Endothelial cell (in vitro differentiated cells): ENCODE data around the gene CAPN15. TPM values are rescaled to one million over a fixed set of nuclear protein-coding genes. Genes with fewer than 3 reads are reported as not detected.

Experiments used
- DNase-seq: peaks from one replicate; pipeline ENCODE4 v3.0.0; 2021; ENCODE audit warnings: low spot score
- H3K27ac Mint-ChIP-seq: one replicate; pipeline ENCODE4 v1.8.0; 2021; ENCODE audit warnings: mixed read lengths, inconsistent platforms; ENCODE audit not compliant: unreplicated experiment
- H3K27me3 Mint-ChIP-seq: one replicate; pipeline ENCODE4 v1.8.0; 2021; ENCODE audit warnings: mild to moderate bottlenecking, moderate library complexity, mixed read lengths, inconsistent platforms; ENCODE audit not compliant: unreplicated experiment
- H3K36me3 Mint-ChIP-seq: one replicate; pipeline ENCODE4 v1.8.0; 2021; ENCODE audit warnings: mild to moderate bottlenecking, low read depth, mixed read lengths, inconsistent platforms; ENCODE audit not compliant: unreplicated experiment
- H3K4me1 Mint-ChIP-seq: one replicate; pipeline ENCODE4 v1.8.0; 2021; ENCODE audit warnings: mild to moderate bottlenecking, mixed read lengths, inconsistent platforms; ENCODE audit not compliant: unreplicated experiment
- H3K4me3 Mint-ChIP-seq: one replicate; pipeline ENCODE4 v1.8.0; 2021; ENCODE audit warnings: mild to moderate bottlenecking, mixed read lengths, inconsistent platforms; ENCODE audit not compliant: unreplicated experiment
- H3K9me3 Mint-ChIP-seq: one replicate; pipeline ENCODE4 v1.8.0; 2021; ENCODE audit warnings: mixed read lengths, inconsistent platforms; ENCODE audit not compliant: unreplicated experiment
- total RNA-seq: library from RNA; stranded (reverse); fragmentation: NEBNext Ultra II Directional; extraction: Animal tissue kit (Norgen Biotek cat#: 25700); gene quantifications from one replicate; pipeline ENCODE4 v1.2.1, GENCODE V29; 2021; ENCODE audit not compliant: unreplicated experiment
- TF ChIP-seq, protein P1 (sequence below): fragments of 200-600 bp; sonication (generic); IDR thresholded peaks from one replicate; pipeline ENCODE4 v1.5.0; 2021; ENCODE audit warnings: antibody characterized with exemption; ENCODE audit not compliant: unreplicated experiment

CAPN15 gene
- total RNA-seq, 1 donor from 2014 or later = 49.0 TPM

DNA sequence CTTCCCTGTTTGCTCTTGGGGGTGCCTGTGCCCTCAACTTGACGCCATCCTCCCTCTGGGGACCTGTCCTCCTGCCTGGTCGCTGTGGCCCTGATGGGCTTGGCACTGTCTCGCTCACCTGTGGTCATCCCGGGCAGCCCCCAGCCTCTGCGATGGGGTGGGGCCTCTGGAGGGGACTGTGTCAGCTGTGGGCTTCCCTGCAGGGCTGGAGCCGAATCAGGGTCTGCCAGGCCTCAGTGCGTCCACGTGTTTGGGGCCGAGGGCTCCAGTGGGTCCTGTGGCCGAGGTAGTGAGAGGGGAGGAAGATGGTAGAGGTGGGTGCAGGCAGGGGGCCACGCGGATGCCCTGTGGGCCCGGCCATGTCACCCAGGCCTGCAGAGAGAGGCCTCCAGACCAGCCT is 50.3 kb downstream of the CAPN15 start:
- Mint-ChIP-seq H3K9me3 (no peaks in the 10 kb centered on the region), H3K27me3 (peaks cover 5% of the 10 kb centered on the region), H3K4me1 (peaks cover 4% of the 10 kb centered on the region), H3K27ac (no peak overlapping the region), H3K4me3 (no peak overlapping the region), H3K36me3 (no peaks in the 10 kb centered on the region)
- TF ChIP-seq, protein P1, sequence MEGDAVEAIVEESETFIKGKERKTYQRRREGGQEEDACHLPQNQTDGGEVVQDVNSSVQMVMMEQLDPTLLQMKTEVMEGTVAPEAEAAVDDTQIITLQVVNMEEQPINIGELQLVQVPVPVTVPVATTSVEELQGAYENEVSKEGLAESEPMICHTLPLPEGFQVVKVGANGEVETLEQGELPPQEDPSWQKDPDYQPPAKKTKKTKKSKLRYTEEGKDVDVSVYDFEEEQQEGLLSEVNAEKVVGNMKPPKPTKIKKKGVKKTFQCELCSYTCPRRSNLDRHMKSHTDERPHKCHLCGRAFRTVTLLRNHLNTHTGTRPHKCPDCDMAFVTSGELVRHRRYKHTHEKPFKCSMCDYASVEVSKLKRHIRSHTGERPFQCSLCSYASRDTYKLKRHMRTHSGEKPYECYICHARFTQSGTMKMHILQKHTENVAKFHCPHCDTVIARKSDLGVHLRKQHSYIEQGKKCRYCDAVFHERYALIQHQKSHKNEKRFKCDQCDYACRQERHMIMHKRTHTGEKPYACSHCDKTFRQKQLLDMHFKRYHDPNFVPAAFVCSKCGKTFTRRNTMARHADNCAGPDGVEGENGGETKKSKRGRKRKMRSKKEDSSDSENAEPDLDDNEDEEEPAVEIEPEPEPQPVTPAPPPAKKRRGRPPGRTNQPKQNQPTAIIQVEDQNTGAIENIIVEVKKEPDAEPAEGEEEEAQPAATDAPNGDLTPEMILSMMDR = no peak
- DNase-seq = no peak

DNA sequence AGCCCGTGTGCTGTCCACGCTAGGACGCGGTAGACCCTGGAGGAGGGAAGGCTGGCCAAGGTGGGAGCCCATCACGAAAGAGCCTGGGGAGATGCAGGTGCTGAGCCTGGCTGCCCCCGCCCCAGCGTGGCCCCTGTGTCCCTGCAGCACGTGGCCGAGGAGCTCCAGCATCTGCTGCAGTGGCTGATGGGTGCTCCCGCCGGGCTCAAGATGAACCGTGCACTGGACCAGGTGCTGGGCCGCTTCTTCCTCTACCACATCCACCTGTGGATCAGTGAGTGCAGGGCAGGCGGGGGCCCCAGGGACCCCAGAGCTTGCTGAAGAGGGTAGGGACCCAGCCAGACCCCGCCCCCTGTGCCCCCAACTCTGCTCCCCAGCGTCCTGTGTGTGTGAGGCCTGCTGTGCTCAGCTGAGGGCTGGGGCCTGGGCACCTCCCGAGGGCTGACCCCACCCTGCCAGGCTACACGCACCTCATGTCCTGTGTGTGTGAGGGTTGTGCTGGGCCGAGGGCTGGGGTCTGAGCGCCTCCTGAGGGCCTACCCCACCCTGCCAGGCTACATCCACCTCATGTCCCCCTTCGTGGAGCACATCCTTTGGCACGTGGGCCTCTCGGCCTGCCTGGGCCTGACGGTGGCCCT is 50.8 kb downstream of the CAPN15 start:
- no peaks in the 10 kb centered on the region for H3K36me3 Mint-ChIP-seq
- H3K4me1 Mint-ChIP-seq = peaks cover 4% of the 10 kb centered on the region
- H3K27me3 Mint-ChIP-seq = peaks cover 5% of the 10 kb centered on the region
- no peaks in the 10 kb centered on the region for H3K9me3 Mint-ChIP-seq
- no peak for DNase-seq
- TF ChIP-seq, protein P1 = no peak
- H3K27ac Mint-ChIP-seq = no peak overlapping the region
- no peak overlapping the region for H3K4me3 Mint-ChIP-seq

DNA sequence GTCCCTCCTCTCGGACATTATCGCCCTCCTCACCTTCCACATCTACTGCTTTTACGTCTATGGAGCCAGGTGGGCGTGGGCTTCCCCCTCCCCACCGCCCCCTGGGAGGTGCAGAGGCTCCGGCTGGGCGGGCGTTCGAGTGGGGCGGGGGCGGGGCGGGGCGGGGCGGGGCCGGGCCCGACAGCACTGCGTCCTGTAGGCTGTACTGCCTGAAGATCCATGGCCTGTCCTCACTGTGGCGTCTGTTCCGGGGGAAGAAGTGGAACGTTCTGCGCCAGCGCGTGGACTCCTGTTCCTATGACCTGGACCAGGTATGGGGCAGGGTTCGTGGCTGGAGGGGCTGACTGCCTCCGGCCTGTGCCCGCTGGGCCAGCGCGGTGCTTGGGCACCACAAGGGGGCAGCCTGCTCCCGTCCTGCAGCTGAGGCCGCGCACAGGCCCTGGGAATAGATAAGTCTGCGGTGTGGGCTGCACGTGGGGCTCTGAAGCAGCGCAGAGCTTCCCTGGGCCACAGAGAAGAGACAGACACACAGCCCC is 51.4 kb downstream of the CAPN15 start:
- peak; percentile 77 for DNase-seq
- Mint-ChIP-seq H3K36me3 (no peaks in the 10 kb centered on the region), H3K4me3 (no peak overlapping the region), H3K27me3 (peaks cover 5% of the 10 kb centered on the region), H3K4me1 (peaks cover 4% of the 10 kb centered on the region), H3K27ac (no peak overlapping the region), H3K9me3 (no peaks in the 10 kb centered on the region)
- TF ChIP-seq, protein P1 = peak; percentile 71

DNA sequence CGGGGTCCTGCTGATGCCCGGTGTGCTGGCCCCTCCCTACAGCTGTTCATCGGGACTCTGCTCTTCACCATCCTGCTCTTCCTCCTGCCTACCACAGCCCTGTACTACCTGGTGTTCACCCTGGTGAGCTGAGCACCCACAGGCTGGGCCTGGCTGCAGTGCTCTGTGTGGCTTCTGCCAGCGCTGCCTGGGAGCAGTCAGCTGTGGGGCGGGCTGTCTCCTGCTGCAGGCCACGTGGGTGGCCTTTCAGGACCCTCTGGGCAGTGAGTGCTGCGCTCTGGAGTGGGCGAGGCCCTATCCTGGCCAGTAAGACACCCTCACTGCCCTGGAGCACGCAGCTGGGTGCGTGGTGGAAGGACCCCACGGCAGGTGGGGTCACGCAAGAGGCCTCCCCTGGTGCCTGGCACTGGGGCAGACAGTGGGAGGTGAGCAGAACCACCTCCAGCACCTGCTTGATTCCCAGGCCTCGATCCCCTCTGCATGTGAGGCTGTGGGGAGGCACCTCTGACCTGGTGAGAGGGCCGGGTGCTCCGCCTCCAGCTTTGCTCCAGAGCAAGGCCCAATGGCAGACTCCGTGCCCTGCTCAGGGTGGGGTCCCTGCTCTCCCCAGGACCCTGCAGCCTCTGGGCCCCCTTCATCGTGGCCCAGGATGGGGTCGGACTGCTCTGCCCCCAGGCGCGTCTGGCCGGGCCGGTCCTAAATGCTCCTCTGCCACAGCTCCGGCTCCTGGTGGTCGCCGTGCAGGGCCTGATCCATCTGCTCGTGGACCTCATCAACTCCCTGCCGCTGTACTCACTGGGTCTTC is 52.8 kb downstream of the CAPN15 start:
- Mint-ChIP-seq H3K27ac (no peak overlapping the region), H3K4me3 (no peak overlapping the region), H3K4me1 (peaks cover 4% of the 10 kb centered on the region), H3K9me3 (no peaks in the 10 kb centered on the region), H3K36me3 (no peaks in the 10 kb centered on the region), H3K27me3 (peaks cover 2% of the 10 kb centered on the region)
- no peak for DNase-seq
- TF ChIP-seq, protein P1 = no peak
